Measurements from ENCODE around the gene PCGF2.

DNA sequence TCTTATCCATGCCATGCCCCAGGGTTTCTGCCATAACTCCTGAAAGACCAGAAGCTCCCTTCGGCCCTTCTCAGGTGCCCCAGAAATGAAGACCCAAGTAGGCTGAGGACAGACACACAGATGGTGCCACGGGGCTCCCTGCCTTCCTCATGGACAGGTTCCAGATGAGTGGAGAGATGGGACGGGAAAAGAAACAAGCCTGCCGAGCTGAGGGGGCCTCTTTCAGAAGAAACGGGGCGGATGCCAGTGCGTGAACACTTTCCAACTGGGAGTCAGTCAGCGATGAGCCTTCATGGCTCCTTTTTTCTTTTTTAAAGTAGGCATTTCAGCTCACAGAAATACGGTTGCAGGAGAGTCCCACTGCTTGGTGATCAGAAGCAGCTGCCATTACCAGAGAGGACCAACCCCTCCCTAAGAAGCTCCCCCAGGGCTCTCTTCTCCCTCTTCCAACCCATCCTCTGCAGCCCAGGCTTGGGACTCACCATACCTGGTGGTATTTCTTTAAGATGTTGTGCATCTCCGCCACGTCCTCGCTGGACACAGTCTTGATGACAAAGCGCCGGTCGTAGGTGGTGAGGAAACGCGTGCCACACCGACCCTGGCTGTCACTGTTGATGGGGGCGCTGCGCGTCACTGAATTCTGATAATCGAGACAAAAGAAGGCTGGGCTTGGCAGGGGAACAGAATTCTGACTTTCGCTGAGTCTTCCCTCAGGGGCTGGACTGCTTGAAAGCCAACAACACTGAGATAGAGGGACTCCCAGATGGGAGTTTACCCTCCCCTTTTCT, 32.0 kb upstream of the PCGF2 start:
- TF ChIP-seq, protein P1, sequence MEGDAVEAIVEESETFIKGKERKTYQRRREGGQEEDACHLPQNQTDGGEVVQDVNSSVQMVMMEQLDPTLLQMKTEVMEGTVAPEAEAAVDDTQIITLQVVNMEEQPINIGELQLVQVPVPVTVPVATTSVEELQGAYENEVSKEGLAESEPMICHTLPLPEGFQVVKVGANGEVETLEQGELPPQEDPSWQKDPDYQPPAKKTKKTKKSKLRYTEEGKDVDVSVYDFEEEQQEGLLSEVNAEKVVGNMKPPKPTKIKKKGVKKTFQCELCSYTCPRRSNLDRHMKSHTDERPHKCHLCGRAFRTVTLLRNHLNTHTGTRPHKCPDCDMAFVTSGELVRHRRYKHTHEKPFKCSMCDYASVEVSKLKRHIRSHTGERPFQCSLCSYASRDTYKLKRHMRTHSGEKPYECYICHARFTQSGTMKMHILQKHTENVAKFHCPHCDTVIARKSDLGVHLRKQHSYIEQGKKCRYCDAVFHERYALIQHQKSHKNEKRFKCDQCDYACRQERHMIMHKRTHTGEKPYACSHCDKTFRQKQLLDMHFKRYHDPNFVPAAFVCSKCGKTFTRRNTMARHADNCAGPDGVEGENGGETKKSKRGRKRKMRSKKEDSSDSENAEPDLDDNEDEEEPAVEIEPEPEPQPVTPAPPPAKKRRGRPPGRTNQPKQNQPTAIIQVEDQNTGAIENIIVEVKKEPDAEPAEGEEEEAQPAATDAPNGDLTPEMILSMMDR (IDR thresholded peaks at IDR 0.05; ENCODE audit: low read depth, low read length), result no peak
- TF ChIP-seq, protein P2, sequence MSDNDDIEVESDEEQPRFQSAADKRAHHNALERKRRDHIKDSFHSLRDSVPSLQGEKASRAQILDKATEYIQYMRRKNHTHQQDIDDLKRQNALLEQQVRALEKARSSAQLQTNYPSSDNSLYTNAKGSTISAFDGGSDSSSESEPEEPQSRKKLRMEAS (IDR thresholded peaks at IDR 0.05; ENCODE audit: low read depth, low read length), result no peak
